HepG2 (cell line): ENCODE data around the gene SALL2. TPM values are rescaled to one million over a fixed set of nuclear protein-coding genes. Genes with fewer than 3 reads are reported as not detected.

ENCODE experiments used
- DMAP1 ChIP-seq: IDR thresholded peaks from 2 replicates; pipeline ENCODE4 v1.6.1; 2016
- HHEX ChIP-seq: IDR thresholded peaks from 2 replicates; pipeline ENCODE4 v1.6.1; 2016; ENCODE audit warnings: control low read depth
- HOXA5 ChIP-seq: sonication (generic); formaldehyde crosslinking; IDR thresholded peaks from 2 replicates; pipeline ENCODE4 v1.4.0; 2020; ENCODE audit warnings: missing genetic modification reagents
- KLF15 ChIP-seq: sonication (generic); formaldehyde crosslinking; IDR thresholded peaks from 2 replicates; pipeline ENCODE4 v1.8.1; 2023; ENCODE audit warnings: borderline replicate concordance, mild to moderate bottlenecking, inconsistent platforms, missing genetic modification reagents, mixed read lengths
- NFATC3 ChIP-seq: sonication (generic); formaldehyde crosslinking; IDR thresholded peaks from 2 replicates; pipeline ENCODE4 v1.5.1; 2020; ENCODE audit warnings: mild to moderate bottlenecking, missing genetic modification reagents
- NFE2 ChIP-seq: sonication (generic); formaldehyde crosslinking; IDR thresholded peaks from 2 replicates; pipeline ENCODE4 v1.4.0; 2020; ENCODE audit warnings: missing genetic modification reagents
- NR2F1 ChIP-seq, 2 experiments: fragments of 450-650 bp in 1 of 2; formaldehyde crosslinking in 1 of 2; IDR thresholded peaks; 2 replicates each; pipeline versions ENCODE4 v1.5.0 to v1.6.1; 2016 to 2020; ENCODE audit warnings: mild to moderate bottlenecking in 1 of 2, missing compliant biosample characterization in 1 of 2, missing genetic modification reagents in 1 of 2, moderate library complexity in 1 of 2
- PCBP2 ChIP-seq: fragments of 200-400 bp; formaldehyde crosslinking; optimal IDR thresholded peaks from 2 replicates; pipeline ENCODE3; 2018; ENCODE audit warnings: low read length, low read depth; ENCODE audit not compliant: poor library complexity, severe bottlenecking
- RARG ChIP-seq: sonication (generic); formaldehyde crosslinking; IDR thresholded peaks from 2 replicates; pipeline ENCODE4 v1.4.0; 2020; ENCODE audit warnings: low read depth, mild to moderate bottlenecking, missing genetic modification reagents
- RFXANK ChIP-seq: IDR thresholded peaks from 2 replicates; pipeline ENCODE4 v1.6.1; 2016
- TRIM24 ChIP-seq: sonication (generic); formaldehyde crosslinking; IDR thresholded peaks from 2 replicates; pipeline ENCODE4 v1.8.0; 2022; ENCODE audit warnings: mild to moderate bottlenecking, missing genetic modification reagents
- ZFP1 ChIP-seq: IDR thresholded peaks from 2 replicates; pipeline ENCODE4 v1.6.1; 2016
- ZNF136 ChIP-seq: sonication (generic); formaldehyde crosslinking; IDR thresholded peaks from 2 replicates; pipeline ENCODE4 v1.8.1; 2022; ENCODE audit warnings: low read depth, mild to moderate bottlenecking, moderate library complexity, missing genetic modification reagents
- ZNF143 ChIP-seq: sonication (generic); formaldehyde crosslinking; IDR thresholded peaks from 2 replicates; pipeline ENCODE4 v1.4.0; 2020; ENCODE audit warnings: missing genetic modification reagents
- ZNF207 ChIP-seq: fragments of 450-650 bp; IDR thresholded peaks from 2 replicates; pipeline ENCODE4 v1.6.1; 2016; ENCODE audit warnings: antibody characterized with exemption, borderline replicate concordance
- ZNF253 ChIP-seq: sonication (generic); formaldehyde crosslinking; IDR thresholded peaks from 2 replicates; pipeline ENCODE4 v1.8.0; 2022; ENCODE audit warnings: mild to moderate bottlenecking, missing genetic modification reagents, borderline replicate concordance
- ZNF296 ChIP-seq: sonication (generic); formaldehyde crosslinking; conservative IDR thresholded peaks from 2 replicates; pipeline ENCODE4 v1.5.0; 2020; ENCODE audit warnings: mild to moderate bottlenecking, missing genetic modification reagents
- ZNF326 ChIP-seq: sonication (generic); formaldehyde crosslinking; IDR thresholded peaks from 2 replicates; pipeline ENCODE4 v1.4.0; 2020; ENCODE audit warnings: missing genetic modification reagents, borderline replicate concordance
- ZNF780A ChIP-seq: sonication (generic); formaldehyde crosslinking; IDR thresholded peaks from 2 replicates; pipeline ENCODE4 v1.8.0; 2022; ENCODE audit warnings: mild to moderate bottlenecking, missing genetic modification reagents, moderate library complexity
- ZSCAN20 ChIP-seq: sonication (generic); formaldehyde crosslinking; IDR thresholded peaks from 2 replicates; pipeline ENCODE4 v1.4.0; 2020; ENCODE audit warnings: missing genetic modification reagents, mild to moderate bottlenecking, borderline replicate concordance
- ZZZ3 ChIP-seq: sonication (generic); formaldehyde crosslinking; IDR thresholded peaks from 2 replicates; pipeline ENCODE4 v1.4.0; 2020; ENCODE audit warnings: missing genetic modification reagents, mild to moderate bottlenecking, borderline replicate concordance
- polyA plus RNA-seq, 8 experiments: library from polyadenylated mRNA; depleted of rRNA in 3 of 8; stranded (reverse) in 7 of 8; unstranded in 1 of 8; fragments of >200 nt; fragmentation: Illumina TruSeq in 4 of 8; extraction: Trizol in 4 of 8; gene quantifications; 2 replicates each; pipeline versions ENCODE4 v1.2.1 to v1.2.3, GENCODE V29; 2011 to 2016; ENCODE audit warnings: low read depth in 4 of 8, missing spikeins in 1 of 8, mixed read lengths in 1 of 8; ENCODE audit not compliant: insufficient read depth in 1 of 8
- total RNA-seq, 5 experiments: library from RNA; depleted of rRNA; stranded (reverse); fragments of >200 nt; fragmentation: Illumina TruSeq; extraction: Trizol; gene quantifications; 2 replicates each; pipeline ENCODE4 v1.2.3, GENCODE V29; 2016; ENCODE audit warnings: low read depth in 1 of 5
- TF ChIP-seq, protein P1 (sequence below): sonication (generic); formaldehyde crosslinking; IDR thresholded peaks from 2 replicates; pipeline ENCODE4 v1.4.0; 2020; ENCODE audit warnings: missing genetic modification reagents, borderline replicate concordance
- TF ChIP-seq, protein P2 (sequence below): sonication (generic); formaldehyde crosslinking; IDR thresholded peaks from 2 replicates; pipeline ENCODE4 v1.5.0; 2020; ENCODE audit warnings: missing genetic modification reagents
- TF ChIP-seq, protein P3 (sequence below): IDR thresholded peaks from 2 replicates; pipeline ENCODE4 v1.6.1; 2018; ENCODE audit warnings: missing genetic modification reagents
- TF ChIP-seq, protein P4 (sequence below): sonication (generic); formaldehyde crosslinking; IDR thresholded peaks from 2 replicates; pipeline ENCODE4 v1.4.0; 2020; ENCODE audit warnings: mild to moderate bottlenecking, low read depth, missing genetic modification reagents

The SALL2 gene
- total and polyA plus RNA-seq, 2 of the 13 experiments (the other 11 are each of a cell fraction or from before 2014, with no cell fraction given), result 4.9 to 5.8 TPM

DNA sequence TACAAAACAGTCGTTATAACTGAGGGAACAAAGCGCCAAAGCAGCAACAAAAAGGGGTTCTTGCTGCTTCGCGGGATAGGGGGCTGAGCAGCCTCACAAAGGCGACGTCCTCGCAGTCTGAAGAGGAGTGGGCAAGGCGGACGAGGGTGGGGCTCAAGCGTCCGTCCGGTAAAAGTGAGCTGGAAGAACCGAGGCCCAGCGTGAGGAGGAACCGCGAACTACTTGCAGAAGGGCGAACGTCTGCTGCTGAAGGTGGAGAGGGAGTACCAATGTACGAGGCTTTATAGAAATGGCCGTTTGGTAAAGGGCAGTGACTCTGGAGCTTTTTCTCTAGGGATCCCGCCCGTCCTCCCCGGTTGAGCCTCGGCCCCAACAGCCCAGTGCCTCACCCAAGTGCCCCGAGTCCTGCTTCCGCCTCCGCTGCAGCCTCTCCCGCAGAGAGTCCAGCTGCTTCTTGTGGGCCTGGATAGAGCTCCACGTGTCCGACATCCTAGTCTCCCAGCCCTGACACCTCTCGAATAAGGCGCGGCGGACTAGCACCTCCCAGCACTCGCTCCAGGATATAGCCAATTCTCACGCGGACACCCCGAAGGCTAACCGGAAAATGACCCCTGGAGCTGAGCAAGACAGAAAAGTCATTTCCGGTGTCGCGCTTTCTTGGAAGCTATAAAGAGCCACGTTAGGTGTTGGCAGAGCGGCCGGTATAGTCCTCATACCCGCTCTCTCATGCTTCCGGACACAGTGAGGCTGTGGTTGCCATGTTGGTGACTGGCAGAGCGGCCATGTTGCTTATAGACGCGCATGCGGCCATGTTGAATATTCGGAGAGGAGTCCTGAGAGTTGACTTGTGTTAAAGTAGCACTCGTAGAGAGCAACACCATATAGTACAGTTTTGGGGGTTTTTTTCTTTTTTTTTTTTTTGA is 15.2 kb downstream of the SALL2 start, which contains the start of gene METTL3 (continued):
- TF ChIP-seq ZNF143 (CRISPR knock-in tag) (peak; percentile 66), ZFP1 (CRISPR knock-in tag) (peak; percentile 86), NFATC3 (0 out of 2 replicates have a peak, but pooled peaks have one; percentile 82), RARG (no peak), TRIM24 (CRISPR knock-in tag) (no peak), ZNF780A (CRISPR knock-in tag) (0 out of 2 replicates have a peak, but pooled peaks have one; percentile 43), HHEX (no peak), KLF15 (CRISPR knock-in tag) (0 out of 2 replicates have a peak, but pooled peaks have one; percentile 34), ZNF296 (CRISPR knock-in tag) (peak; percentile 93), HOXA5 (CRISPR knock-in tag) (peak; percentile 59), DMAP1 (peak; percentile 98), ZNF326 (CRISPR knock-in tag) (no peak), NFE2 (CRISPR knock-in tag) (no peak), ZZZ3 (CRISPR knock-in tag) (no peak; the same call in 1 of the 2 replicates), PCBP2 (no peak), ZNF207 (no peak), ZNF136 (peak; percentile 70; the same call in 1 of the 2 replicates), RFXANK (CRISPR knock-in tag) (peak; percentile 86), NR2F1 (CRISPR knock-in tag; IDR thresholded peaks at IDR 0.05) (0 out of 4 replicates have a peak, but pooled peaks of 1 of the 2 experiments have one; percentile 18), ZNF253 (CRISPR knock-in tag) (peak; percentile 81; the same call in 1 of the 2 replicates), ZSCAN20 (no peak; the same call in 1 of the 2 replicates)
- TF ChIP-seq, protein P1, sequence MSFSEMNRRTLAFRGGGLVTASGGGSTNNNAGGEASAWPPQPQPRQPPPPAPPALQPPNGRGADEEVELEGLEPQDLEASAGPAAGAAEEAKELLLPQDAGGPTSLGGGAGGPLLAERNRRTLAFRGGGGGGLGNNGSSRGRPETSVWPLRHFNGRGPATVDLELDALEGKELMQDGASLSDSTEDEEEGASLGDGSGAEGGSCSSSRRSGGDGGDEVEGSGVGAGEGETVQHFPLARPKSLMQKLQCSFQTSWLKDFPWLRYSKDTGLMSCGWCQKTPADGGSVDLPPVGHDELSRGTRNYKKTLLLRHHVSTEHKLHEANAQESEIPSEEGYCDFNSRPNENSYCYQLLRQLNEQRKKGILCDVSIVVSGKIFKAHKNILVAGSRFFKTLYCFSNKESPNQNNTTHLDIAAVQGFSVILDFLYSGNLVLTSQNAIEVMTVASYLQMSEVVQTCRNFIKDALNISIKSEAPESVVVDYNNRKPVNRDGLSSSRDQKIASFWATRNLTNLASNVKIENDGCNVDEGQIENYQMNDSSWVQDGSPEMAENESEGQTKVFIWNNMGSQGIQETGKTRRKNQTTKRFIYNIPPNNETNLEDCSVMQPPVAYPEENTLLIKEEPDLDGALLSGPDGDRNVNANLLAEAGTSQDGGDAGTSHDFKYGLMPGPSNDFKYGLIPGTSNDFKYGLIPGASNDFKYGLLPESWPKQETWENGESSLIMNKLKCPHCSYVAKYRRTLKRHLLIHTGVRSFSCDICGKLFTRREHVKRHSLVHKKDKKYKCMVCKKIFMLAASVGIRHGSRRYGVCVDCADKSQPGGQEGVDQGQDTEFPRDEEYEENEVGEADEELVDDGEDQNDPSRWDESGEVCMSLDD (CRISPR knock-in tag), result peak; percentile 84; the same call in 1 of the 2 replicates
- TF ChIP-seq, protein P2, sequence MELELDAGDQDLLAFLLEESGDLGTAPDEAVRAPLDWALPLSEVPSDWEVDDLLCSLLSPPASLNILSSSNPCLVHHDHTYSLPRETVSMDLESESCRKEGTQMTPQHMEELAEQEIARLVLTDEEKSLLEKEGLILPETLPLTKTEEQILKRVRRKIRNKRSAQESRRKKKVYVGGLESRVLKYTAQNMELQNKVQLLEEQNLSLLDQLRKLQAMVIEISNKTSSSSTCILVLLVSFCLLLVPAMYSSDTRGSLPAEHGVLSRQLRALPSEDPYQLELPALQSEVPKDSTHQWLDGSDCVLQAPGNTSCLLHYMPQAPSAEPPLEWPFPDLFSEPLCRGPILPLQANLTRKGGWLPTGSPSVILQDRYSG (CRISPR knock-in tag), result peak; percentile 17; the same call in 1 of the 2 replicates
- TF ChIP-seq, protein P3, sequence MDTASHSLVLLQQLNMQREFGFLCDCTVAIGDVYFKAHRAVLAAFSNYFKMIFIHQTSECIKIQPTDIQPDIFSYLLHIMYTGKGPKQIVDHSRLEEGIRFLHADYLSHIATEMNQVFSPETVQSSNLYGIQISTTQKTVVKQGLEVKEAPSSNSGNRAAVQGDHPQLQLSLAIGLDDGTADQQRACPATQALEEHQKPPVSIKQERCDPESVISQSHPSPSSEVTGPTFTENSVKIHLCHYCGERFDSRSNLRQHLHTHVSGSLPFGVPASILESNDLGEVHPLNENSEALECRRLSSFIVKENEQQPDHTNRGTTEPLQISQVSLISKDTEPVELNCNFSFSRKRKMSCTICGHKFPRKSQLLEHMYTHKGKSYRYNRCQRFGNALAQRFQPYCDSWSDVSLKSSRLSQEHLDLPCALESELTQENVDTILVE (CRISPR knock-in tag), result peak; percentile 92
- TF ChIP-seq, protein P4, sequence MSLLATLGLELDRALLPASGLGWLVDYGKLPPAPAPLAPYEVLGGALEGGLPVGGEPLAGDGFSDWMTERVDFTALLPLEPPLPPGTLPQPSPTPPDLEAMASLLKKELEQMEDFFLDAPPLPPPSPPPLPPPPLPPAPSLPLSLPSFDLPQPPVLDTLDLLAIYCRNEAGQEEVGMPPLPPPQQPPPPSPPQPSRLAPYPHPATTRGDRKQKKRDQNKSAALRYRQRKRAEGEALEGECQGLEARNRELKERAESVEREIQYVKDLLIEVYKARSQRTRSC (CRISPR knock-in tag), result no peak
